Midbrain (tissue), 1 donor: ENCODE measurements around the gene CILP.
"Not testable (repeated sequence)": the region's sequence is repeated elsewhere in the genome, so short reads cannot be mapped to it uniquely, and the experiment has no call there.

Source experiments
- DNase-seq: peaks from one replicate; lab custom pipeline; 2025; lab: John Stamatoyannopoulos, UW

Gene CILP

DNA sequence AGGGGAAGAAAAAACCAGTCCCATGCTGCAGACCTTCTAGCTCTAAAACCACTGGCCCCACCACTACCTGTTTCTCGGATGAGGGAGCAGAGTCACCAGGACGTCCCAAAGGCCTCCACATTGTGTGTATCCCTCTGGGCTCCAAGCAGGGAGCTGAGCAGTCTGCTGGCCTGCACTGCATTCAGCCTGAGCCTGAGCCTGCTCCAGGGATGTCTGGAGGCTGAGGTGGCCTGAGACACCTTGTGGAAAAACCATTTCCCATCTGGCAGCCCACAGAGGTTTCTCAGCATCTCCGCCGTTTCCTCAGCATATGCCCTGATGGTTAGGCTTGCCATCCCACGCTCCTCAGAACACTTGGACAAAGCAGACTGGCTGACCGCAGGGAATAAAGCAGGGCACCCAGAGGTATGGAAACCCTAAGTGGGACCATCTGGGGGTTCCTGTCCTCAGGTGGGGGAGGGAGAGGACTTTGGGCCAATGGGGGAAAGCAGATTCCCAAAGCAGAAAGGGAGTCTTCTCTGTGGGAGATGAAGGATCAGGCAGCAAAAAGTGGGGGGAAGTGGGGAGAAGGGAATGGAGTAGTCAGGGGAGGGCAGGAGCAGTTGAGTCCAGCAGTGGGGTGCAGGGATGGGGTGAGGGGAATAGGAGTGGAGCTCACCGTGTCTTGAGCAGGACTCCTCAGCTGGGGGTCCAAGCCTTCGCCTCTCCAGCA lies at the start of gene CILP:
TSS of gene CILP (minus strand) at position 704 of the 712 bp plus-strand sequence. CDS start 1,718 bp downstream, outside the sequence.
- no peak for DNase-seq

DNA sequence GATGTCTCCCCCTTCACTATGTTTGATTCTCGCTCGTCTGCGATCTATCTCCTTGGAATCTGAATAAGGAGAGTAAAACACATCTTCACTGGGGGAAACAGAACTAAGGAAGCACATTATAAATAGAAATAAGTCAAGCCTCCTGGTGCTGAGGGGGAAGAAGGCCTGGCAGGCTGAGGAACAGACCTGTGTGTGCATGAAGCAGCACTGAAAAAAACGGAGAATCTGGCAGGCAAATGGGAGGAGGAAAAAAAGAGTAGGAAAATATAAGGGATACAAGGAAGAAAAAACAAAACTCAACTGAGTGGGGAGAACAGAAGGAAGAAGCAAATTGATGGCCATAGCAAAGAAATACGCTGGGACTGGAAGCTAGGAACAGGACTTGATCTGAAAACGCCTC lies 49.7 kb upstream of the CILP start:
- no peak for DNase-seq

- DNase-seq = no peak
Observed at GRCh38 chr15:65259367-65259797, 48.1 kb upstream of the CILP start.

DNA sequence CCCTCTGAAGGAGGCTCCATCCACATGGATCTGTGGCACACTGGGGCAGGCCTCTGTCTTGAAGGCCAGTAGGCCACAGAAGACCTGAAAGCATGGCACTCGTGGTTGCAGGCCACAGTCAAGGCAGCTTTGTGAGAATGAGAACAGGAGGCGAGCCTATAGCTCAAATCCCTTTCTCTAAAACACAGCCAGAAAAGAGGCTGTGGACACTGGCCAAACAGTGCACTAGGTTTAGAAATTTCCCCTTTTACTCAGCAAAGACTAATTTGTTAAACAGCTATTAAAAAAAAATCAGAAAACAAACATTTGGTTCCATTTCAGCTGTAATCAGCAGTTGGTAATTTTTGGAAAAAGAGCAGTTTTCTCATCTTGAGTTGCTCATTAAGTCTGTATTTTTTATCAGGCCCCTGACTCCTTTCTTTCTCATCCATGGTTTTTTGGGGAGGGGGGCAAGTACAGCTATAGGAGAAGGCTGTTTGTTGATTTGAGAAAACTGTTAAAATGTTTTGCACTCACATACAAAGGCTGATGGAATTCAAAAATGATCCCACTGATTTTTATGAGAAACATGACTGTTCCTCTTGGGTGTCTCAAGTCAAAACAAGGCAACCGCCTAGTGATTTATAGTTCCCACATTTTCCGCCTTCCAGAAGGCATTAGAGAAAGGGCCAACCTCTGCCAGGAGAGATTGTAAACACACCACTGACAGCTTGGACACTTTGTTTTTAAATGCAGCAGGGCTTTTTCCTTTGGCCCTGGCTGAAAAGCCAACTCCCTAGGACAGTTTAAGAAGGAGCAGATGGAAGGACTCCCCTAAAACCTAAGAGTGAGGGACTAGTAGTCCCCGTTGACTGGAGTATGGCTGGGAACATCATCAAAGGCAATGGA lies 47.3 kb upstream of the CILP start:
- no peak for DNase-seq

- DNase-seq = no peak
Observed at GRCh38 chr15:65255486-65256140, 44.3 kb upstream of the CILP start.

DNA sequence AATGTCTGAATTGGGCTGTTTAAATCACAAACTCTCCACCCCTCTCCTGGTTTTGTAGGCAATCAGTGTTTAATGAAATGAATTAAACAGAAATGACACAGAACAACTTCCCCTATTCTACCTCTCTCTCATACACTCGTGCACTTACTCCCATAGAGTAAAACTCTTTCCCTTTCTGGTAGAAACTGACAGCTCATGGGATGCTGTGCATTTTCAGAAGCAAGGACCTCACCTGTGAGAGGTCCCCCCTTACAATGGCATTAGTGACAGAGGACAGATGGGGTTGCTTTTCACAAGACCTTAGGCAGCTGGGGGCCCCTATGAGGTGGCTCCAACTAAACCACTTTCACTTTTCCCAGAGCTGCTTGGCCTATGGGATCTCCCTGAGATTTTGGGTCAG lies 43.5 kb upstream of the CILP start:
- no peak for DNase-seq

DNA sequence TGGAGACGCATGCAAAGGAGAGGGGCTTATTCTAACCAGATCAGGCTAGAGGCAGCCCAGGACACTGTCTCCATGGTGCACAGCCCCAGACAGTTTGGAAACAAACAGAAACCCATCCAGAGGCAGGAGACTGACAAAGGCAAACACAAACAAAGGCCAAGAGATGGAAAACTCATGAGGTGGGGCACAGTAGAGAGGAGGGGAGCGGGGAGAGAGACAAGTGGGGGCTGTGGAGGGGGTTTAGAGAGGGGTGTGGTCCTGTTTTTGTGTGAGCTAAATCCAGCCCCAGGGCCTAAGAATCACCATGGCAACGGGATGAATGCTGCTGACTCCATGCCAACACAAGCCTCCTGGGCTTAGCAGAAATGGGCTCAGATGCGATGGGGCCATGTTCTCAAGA lies 43.1 kb upstream of the CILP start:
- no peak for DNase-seq

DNA sequence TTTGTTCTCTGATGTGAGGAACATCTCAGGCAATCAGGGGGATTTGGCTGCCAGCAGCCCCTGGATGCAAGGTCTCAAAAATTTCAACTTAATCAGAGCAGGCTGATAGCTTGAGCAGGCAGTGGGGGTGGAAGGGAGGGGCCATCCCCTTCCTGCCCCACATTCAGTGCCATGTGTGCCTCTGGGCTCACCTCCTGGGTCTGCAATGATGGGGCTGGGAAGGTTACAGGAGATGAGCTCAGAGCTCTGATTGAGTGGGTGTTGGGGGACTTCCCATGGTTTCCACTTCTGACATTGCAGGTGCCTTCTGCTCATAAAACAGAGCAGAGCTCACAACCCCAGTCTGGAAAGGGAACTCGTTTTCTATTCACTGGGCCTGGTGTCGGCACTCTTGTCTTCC lies 38.4 kb upstream of the CILP start:
- no peak for DNase-seq

GRCh38 chr15:65248511-65249255 lies 37.4 kb upstream of the CILP start:
- no peak for DNase-seq

GRCh38 chr15:65246939-65247338 lies 35.7 kb upstream of the CILP start:
- DNase-seq = no peak

DNA sequence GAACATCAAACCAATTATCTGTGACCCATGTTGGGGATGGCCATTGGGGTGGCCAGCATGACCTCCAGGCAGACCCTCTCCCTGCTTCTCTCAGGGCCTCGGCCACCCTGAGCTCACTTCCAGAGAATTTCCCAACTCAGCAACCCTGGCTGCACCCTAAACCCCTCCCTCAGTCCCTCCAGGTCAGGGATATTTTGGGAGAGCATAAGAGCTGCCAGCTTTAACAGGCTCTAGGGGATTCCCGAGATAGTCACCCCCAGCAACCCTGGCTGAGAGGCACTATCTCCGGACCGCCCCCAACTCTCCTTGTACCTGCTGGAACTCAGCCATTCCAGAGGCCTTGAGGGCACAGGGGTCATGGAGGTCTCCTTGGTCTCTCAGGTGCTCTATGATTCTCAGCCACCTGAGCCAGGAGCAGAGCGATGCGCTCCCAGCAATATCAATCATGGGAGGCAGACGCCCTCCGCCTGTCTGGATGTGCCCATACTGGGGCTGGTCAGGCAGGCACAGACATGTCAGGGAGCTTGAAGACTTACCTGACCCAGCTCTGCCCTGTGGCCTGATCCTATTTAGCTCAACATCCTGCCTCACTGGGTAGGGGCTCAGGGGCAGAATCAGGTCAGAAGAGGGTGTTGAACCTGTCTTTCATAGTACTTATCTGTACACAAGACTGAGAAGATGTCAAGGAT lies 34.9 kb upstream of the CILP start:
- no peak for DNase-seq

DNA sequence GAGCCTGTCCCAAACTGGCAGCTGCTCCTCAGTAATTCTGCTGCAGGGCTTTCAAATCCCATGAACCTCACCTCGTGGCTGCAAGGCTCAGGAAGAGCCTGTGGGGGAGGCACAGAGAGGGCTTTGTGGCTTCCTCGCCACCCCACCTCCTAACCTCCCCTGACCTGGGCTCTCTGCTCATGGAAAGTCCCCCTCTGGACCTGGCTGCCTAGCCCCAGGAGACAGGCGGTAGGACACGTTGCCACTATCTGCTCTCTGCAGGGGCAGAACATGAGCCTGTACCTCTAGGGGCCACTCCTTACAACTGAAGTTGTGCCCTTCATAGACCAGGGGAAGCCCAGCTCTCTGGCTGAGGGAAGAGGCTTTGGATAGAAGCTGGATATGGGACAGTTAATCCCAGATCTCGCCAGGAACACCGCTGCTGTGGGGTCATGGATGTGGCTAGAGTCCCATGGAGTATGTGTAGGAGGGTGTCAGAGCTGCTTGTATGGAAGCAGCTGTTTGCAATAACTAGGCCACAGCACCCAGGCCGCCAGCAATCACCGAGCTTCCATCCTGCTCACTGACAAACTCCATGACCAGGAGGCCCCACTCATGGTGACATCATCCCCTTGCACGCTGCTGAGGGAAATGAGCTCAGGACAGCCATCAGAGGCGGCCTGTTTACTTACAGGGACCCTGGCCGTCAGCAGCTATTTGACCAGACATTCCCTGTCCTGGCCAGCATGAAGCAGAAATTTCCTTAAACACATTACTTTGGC lies 34.0 kb upstream of the CILP start:
- DNase-seq = no peak

GRCh38 chr15:65244638-65245037 lies 33.4 kb upstream of the CILP start:
- DNase-seq = no peak

- DNase-seq = not testable (repeated sequence)
Observed at GRCh38 chr15:65236443-65236842, 25.2 kb upstream of the CILP start.

DNA sequence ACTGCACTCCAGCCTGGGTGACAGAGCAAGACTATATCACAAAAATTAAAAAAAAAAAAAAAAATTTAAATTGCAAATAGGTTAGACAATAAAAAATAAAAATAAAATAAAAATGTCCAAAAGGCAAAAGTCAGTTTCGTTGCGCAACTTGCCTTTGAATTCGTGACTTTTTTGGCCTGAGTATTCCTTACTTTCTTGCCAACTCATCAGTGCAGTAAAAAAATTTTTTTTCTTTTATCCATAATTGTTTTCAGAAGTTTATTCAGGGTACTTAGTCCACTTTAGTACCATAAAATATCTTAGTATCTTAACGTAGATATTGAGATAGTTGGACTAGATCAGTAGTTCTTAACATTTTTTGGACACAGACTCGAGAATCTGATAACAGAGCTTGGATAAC lies 22.4 kb upstream of the CILP start:
- no peak for DNase-seq

GRCh38 chr15:65232520-65232919 lies 21.2 kb upstream of the CILP start:
- no peak for DNase-seq

GRCh38 chr15:65231306-65231705 lies 20.0 kb upstream of the CILP start:
- no peak for DNase-seq

DNA sequence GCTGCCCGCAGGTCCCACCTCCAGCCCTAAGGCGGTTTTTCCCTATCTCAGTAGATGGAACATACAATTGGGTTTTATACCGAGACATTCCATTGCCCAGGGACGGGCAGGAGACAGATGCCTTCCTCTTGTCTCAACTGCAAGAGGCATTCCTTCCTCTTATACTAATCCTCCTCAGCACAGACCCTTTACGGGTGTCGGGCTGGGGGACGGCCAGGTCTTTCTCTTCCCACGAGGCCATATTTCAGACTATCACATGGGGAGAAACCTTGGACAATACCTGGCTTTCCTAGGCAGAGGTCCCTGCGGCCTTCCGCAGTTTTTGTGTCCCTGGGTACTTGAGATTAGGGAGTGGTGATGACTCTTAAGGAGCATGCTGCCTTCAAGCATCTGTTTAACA lies 15.6 kb upstream of the CILP start:
- not testable (repeated sequence) for DNase-seq

DNA sequence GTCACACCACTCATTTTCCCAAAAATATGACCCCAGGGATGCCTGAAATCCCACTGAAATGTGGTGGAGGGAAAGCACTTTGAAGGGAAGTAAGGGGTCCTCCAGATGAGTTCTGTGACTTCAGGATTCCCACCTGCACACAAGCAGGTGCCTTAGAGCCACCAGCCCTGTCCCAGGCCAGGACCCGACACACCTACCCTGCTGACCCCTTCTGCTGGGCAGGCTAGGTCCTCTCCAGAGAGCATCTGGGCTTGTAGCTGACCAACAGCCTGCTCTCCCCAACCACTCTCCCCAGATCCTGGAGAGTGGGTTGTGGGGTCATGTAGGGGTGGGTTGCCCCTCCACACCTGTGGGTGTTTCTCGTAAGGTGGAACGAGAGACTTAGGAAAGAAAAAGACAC lies 14.9 kb upstream of the CILP start:
- DNase-seq = no peak

GRCh38 chr15:65223996-65224395 lies 12.7 kb upstream of the CILP start:
- no peak for DNase-seq

- no peak for DNase-seq
Observed at GRCh38 chr15:65222891-65223290, 11.6 kb upstream of the CILP start.
